CD14-positive monocyte (primary cell): ENCODE data around the gene NPIPB6. TPM values are rescaled to one million over a fixed set of nuclear protein-coding genes. Genes with fewer than 3 reads are reported as not detected.

ENCODE experiments used
- DNase-seq, 3 donors: peaks; one replicate each; pipeline ENCODE4 v3.0.0-alpha.2; 2011 to 2022
- H2AFZ ChIP-seq: 2 replicates; pipeline ENCODE4 v1.6.0; 2012; ENCODE audit warnings: mild to moderate bottlenecking, low read depth, low read length, inconsistent platforms; ENCODE audit not compliant: insufficient read depth, poor library complexity, severe bottlenecking
- H3K27ac ChIP-seq, 2 donors: 1 replicate in 1 of 2; 2 replicates in 1 of 2; pipeline ENCODE4 v1.5.1; 2012 to 2013; ENCODE audit warnings: low read length in 2 of 2, control low read depth in 1 of 2, inconsistent platforms in 1 of 2, low read depth in 1 of 2, mild to moderate bottlenecking in 1 of 2
- H3K27me3 ChIP-seq, 2 donors: one replicate each; pipeline versions ENCODE4 v1.6.0 to v1.6.1; 2011 to 2013; ENCODE audit warnings: low read length in 2 of 2; ENCODE audit not compliant: control insufficient read depth in 2 of 2, insufficient read depth in 2 of 2
- H3K36me3 ChIP-seq, 2 donors: replicated peaks in 1 of 2; 1 replicate in 1 of 2; 2 replicates in 1 of 2; pipeline versions ENCODE4 v1.5.1 to v1.6.1; 2012 to 2013; ENCODE audit warnings: low read length in 2 of 2, control low read depth in 1 of 2, inconsistent platforms in 1 of 2, mild to moderate bottlenecking in 1 of 2; ENCODE audit not compliant: insufficient read depth in 2 of 2, control insufficient read depth in 1 of 2
- H3K4me1 ChIP-seq, 2 donors: 1 replicate in 1 of 2; 2 replicates in 1 of 2; pipeline versions ENCODE4 v1.5.1 to v1.6.1; 2012 to 2013; ENCODE audit warnings: low read length in 2 of 2, control low read depth in 1 of 2, inconsistent platforms in 1 of 2, mild to moderate bottlenecking in 1 of 2, moderate library complexity in 1 of 2; ENCODE audit not compliant: insufficient read depth in 2 of 2, control insufficient read depth in 1 of 2
- H3K4me2 ChIP-seq: replicated peaks from 2 replicates; pipeline ENCODE3; 2012; ENCODE audit warnings: low read length, moderate library complexity, mild to moderate bottlenecking; ENCODE audit not compliant: poor library complexity, severe bottlenecking; ENCODE audit errors: extremely low read depth
- H3K4me3 ChIP-seq, 3 experiments: fragments of 200-600 bp in 1 of 3; sonication (generic) in 1 of 3; replicated peaks in 1 of 3; 1 replicate in 2 of 3; 2 replicates in 1 of 3; pipeline ENCODE4 v1.5.1; 2011 to 2013; ENCODE audit warnings: low read length in 3 of 3, mild to moderate bottlenecking in 3 of 3, control low read depth in 2 of 3, low read depth in 2 of 3, inconsistent platforms in 1 of 3, moderate library complexity in 1 of 3
- H3K79me2 ChIP-seq: 2 replicates; pipeline ENCODE4 v1.6.0; 2012; ENCODE audit warnings: mild to moderate bottlenecking, control low read depth, inconsistent platforms, low read length, moderate library complexity; ENCODE audit not compliant: insufficient read depth
- H3K9ac ChIP-seq: 2 replicates; pipeline ENCODE4 v1.6.0; 2017; ENCODE audit warnings: low read length, mild to moderate bottlenecking; ENCODE audit not compliant: insufficient read depth, poor library complexity, severe bottlenecking
- H3K9me3 ChIP-seq, 2 donors: replicated peaks in 1 of 2; 1 replicate in 1 of 2; 2 replicates in 1 of 2; pipeline versions ENCODE4 v1.5.1 to v1.6.1; 2012 to 2013; ENCODE audit warnings: low read length in 2 of 2, control low read depth in 1 of 2; ENCODE audit not compliant: control insufficient read depth in 1 of 2, insufficient read depth in 1 of 2
- H4K20me1 ChIP-seq: 2 replicates; pipeline ENCODE4 v1.6.0; 2012; ENCODE audit warnings: mild to moderate bottlenecking, low read length, control low read depth, moderate library complexity; ENCODE audit not compliant: insufficient read depth
- H3K27ac Mint-ChIP-seq, 7 donors: one replicate each; pipeline ENCODE4 v1.8.0; 2020; ENCODE audit warnings: mild to moderate bottlenecking in 7 of 7, mixed read lengths in 7 of 7, moderate library complexity in 6 of 7, inconsistent platforms in 2 of 7
- H3K27me3 Mint-ChIP-seq, 3 donors: one replicate each; pipeline ENCODE4 v1.8.0; 2021 to 2022; ENCODE audit warnings: low read depth in 3 of 3, mild to moderate bottlenecking in 3 of 3, mixed read lengths in 3 of 3, moderate library complexity in 3 of 3, inconsistent platforms in 1 of 3
- H3K36me3 Mint-ChIP-seq, 2 donors: one replicate each; pipeline ENCODE4 v1.8.0; 2020; ENCODE audit warnings: mixed read lengths in 2 of 2, inconsistent platforms in 1 of 2, mild to moderate bottlenecking in 1 of 2
- H3K4me1 Mint-ChIP-seq: one replicate; pipeline ENCODE4 v1.8.0; 2020; ENCODE audit warnings: mild to moderate bottlenecking, mixed read lengths
- H3K4me3 Mint-ChIP-seq, 2 donors: one replicate each; pipeline ENCODE4 v1.8.0; 2020; ENCODE audit warnings: mild to moderate bottlenecking in 2 of 2, mixed read lengths in 2 of 2, moderate library complexity in 1 of 2
- H3K9me3 Mint-ChIP-seq, 7 donors: one replicate each; pipeline ENCODE4 v1.8.0; 2020 to 2022; ENCODE audit warnings: mixed read lengths in 7 of 7, mild to moderate bottlenecking in 6 of 7, moderate library complexity in 6 of 7, inconsistent platforms in 2 of 7
- WGBS: methylation state at CpG from one replicate; pipeline ENCODE4 v1.1.5; 2013; ENCODE audit warnings: missing lambda C conversion rate; ENCODE audit not compliant: insufficient coverage; 5-methylcytosine and 5-hydroxymethylcytosine counted together
- intact Hi-C, 2 donors: fragments of 100-400 bp; cut with micrococcal nuclease; formaldehyde crosslinking; loops; one replicate each; pipeline versions ENCODE4 v1.15.0 to v1.15.1; 2023
- polyA plus RNA-seq, 3 donors: library from polyadenylated mRNA; depleted of rRNA in 1 of 3; unstranded in 2 of 3; stranded (reverse) in 1 of 3; fragments of 300-500 nt in 2 of 3; fragments of >200 nt in 1 of 3; fragmentation: Illumina TruSeq in 2 of 3; gene quantifications; 1 replicate in 2 of 3; 2 replicates in 1 of 3; pipeline ENCODE4 v1.2.3, GENCODE V29; 2012 to 2021
- TF ChIP-seq, protein P1 (sequence below): fragments of 200-600 bp; IDR thresholded peaks from one replicate; pipeline ENCODE4 v1.8.0; 2022; ENCODE audit warnings: antibody characterized with exemption, mild to moderate bottlenecking

NPIPB6 gene
- polyA plus RNA-seq, 3 donors: 0.16 to 0.89 (median 0.17) TPM

- Histone ChIP-seq H3K4me3 (no peak overlapping the region), H2AFZ (no peak overlapping the region), H3K9me3 (no peaks in the 10 kb centered on the region), H3K4me1 (no peaks in the 10 kb centered on the region), H3K79me2 (no peaks in the 10 kb centered on the region), H3K9ac (no peak overlapping the region), H3K36me3 (no peaks in the 10 kb centered on the region), H4K20me1 (no peaks in the 10 kb centered on the region), H3K4me2 (no peak overlapping the region), H3K27me3 (no peaks in the 10 kb centered on the region), H3K27ac (no peak overlapping the region)
- TF ChIP-seq, protein P1, sequence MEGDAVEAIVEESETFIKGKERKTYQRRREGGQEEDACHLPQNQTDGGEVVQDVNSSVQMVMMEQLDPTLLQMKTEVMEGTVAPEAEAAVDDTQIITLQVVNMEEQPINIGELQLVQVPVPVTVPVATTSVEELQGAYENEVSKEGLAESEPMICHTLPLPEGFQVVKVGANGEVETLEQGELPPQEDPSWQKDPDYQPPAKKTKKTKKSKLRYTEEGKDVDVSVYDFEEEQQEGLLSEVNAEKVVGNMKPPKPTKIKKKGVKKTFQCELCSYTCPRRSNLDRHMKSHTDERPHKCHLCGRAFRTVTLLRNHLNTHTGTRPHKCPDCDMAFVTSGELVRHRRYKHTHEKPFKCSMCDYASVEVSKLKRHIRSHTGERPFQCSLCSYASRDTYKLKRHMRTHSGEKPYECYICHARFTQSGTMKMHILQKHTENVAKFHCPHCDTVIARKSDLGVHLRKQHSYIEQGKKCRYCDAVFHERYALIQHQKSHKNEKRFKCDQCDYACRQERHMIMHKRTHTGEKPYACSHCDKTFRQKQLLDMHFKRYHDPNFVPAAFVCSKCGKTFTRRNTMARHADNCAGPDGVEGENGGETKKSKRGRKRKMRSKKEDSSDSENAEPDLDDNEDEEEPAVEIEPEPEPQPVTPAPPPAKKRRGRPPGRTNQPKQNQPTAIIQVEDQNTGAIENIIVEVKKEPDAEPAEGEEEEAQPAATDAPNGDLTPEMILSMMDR: peak; percentile 83
- Mint-ChIP-seq H3K9me3 (peaks cover 0 to 3% (median 0%) of the 10 kb centered on the region in 7 donors), H3K36me3 (no peaks in the 10 kb centered on the region), H3K27ac (no peak overlapping the region), H3K4me3 (no peak overlapping the region), H3K27me3 (peaks cover 0 to 6% (median 0%) of the 10 kb centered on the region in 3 donors), H3K4me1 (peaks cover 2% of the 10 kb centered on the region)
- 60% methylated on average over 9 of the region's 20 CpGs for WGBS
- intact Hi-C loops: no loop called here
- DNase-seq: peak in 1 of 3 donors; percentile 1
Measured at GRCh38 chr16:28321700-28322411, 41.5 kb downstream of the NPIPB6 start.

GRCh38 chr16:28320741-28321140, 42.6 kb downstream of the NPIPB6 start:
- Mint-ChIP-seq H3K27me3 (peaks cover 0 to 6% (median 1%) of the 10 kb centered on the region in 3 donors), H3K4me1 (peaks cover 2% of the 10 kb centered on the region), H3K36me3 (no peaks in the 10 kb centered on the region), H3K4me3 (no peak overlapping the region), H3K9me3 (peaks cover 0 to 3% (median 0%) of the 10 kb centered on the region in 7 donors), H3K27ac (peak overlapping the region in 1 of 7 donors; percentile 46)
- no peak overlapping the region for H3K4me3 ChIP-seq
- no peak overlapping the region for H2AFZ ChIP-seq
- H3K36me3 ChIP-seq: no peaks in the 10 kb centered on the region
- no peaks in the 10 kb centered on the region for H3K79me2 ChIP-seq
- no peak overlapping the region for H3K27ac ChIP-seq
- H3K4me2 ChIP-seq: no peak overlapping the region
- no peak overlapping the region for H3K9ac ChIP-seq
- WGBS: 96% methylated on average over 36 of the region's 49 CpGs
- intact Hi-C loops: no loop called here
- H3K9me3 ChIP-seq: no peaks in the 10 kb centered on the region
- no peaks in the 10 kb centered on the region for H3K27me3 ChIP-seq
- H4K20me1 ChIP-seq: no peaks in the 10 kb centered on the region
- no peak for DNase-seq
- TF ChIP-seq, protein P1: no peak
- no peaks in the 10 kb centered on the region for H3K4me1 ChIP-seq
